Fibroblast of skin of abdomen (primary cell): ENCODE data around the gene PAPOLB.

Experiments used
- DNase-seq: peaks from one replicate; pipeline ENCODE4 v3.0.0-alpha.2; 2013

PAPOLB gene

DNA sequence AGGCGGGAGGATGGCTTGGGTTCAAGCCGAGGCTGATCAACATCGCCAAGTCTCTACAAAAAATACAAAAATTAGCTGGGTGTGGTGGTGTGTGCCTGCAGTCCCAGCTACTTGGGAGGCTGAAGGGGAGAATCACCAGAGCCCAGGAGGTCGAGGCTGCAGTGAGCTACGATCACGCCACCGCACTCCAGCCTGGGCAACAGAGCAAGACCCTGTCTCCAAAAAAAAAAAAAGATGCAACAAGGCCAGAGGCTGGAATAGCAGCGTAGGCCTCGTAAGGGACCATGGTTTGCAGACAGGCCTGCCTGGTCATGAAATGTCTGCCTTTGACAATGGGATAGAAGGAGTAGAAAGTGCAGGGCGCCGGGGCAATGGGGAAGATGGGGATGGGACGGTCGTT lies 20.0 kb downstream of the PAPOLB start:
- no peak for DNase-seq

DNA sequence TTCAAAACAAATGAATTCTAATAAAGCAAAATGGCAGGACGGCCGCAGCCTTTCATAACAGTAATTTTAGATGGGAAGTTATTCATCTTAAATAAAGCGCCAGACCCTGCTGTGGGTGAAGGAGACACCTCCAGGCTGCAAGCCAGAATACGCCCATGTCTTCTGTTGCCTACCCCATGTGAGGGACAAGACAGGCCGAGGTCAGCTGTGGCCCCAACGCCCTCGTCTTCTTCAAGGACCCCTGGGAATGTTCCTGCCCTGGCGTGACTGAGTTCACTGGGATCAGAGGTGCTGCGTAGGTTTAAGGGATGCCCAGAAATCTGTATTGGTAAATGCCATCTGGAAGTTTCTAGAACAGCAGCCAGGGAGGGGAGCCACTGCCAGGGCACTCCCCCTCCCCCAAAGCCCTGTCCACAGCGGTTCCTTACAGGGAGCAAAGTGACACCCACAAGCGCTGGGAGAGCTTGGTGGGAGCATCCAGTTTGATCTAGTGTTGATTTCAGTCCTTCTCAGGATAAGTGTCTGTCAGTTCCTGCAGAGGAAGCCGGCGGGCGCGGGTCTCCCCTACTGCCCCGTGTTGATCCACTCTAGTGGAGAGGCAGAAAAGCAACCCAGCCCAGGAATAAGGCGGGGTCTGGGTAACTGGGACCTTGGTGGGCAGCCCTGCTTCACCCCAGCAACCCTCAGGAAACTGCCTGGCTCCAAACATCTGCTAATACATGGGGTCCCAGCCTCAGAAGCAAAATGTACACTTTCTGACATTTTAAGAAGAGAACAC lies 20.6 kb downstream of the PAPOLB start:
- no peak for DNase-seq

GRCh38 chr7:4840079-4840501 lies 21.7 kb downstream of the PAPOLB start:
- no peak for DNase-seq

DNA sequence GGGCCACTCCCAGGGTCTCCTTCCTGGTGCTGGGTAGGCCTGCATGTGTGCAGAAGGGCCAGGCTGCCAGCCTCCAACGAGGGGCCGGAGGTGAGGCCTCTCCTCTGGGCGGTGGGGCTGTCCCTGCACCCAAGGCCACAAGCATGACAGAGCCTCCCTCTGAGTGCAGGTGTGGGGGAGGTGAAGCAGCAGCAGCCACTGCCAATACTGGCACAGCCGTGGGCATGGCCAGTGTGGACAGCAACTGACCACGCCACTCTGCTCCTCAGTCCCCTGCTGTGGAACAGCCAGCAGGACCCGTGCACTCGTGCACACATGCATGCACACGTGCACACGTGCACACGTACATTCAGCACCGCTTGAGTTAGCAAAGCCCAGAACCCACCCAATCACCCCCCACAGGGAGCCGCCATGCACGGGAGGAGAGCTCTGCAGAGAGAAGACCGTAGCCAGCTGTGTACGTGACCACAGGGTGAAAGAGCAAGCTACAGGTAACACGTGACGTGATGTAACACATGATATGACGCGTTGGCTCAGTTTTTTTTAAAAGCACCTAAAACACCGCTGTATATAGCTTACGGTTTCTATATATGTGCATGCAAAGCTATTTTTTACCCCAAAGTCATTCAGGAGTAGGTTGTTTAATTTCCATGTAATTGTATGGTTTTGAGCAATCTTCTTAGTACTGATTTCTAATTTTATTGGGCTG lies 23.1 kb downstream of the PAPOLB start:
- DNase-seq = no peak

DNA sequence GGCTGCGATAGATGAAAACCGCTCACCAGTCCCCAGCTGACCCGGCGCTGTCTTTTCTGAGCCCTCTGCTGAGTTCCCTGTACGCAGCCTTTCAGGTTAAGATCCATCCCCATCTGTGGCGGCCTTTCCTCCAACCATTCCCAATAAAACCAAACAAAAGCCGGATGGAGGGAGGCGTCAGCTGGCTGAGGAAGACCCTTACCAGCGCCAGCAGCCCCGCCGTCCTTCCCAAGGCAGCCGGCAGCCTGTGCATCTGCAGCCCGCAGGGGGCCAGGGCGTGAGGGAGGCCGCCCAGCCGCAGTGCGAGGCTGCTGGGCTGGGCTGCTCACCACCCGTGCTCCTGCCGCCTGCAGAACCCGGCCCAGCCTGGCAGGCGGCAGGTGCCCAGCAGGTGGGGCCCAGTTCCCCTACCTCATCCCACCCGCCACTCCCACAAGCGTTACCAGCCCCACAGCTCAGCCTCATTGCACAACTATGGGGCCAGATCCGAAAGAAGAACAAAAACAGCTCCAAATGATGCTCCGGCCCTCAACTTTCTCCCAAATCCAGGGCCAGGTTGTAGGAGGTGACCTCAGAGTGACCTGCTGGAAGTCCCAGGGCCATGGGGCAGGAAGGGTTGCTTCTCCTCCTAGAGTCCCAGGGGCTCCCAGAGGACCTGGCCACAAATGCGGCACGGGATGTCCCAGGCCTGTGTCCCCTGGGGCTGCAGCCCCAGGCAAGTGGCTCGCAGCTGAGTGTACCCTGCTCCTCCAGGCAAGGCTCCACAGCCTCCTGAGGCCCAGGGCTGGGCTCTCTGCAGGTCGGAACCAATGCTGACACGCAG lies 23.8 kb downstream of the PAPOLB start:
- DNase-seq = no peak

DNA sequence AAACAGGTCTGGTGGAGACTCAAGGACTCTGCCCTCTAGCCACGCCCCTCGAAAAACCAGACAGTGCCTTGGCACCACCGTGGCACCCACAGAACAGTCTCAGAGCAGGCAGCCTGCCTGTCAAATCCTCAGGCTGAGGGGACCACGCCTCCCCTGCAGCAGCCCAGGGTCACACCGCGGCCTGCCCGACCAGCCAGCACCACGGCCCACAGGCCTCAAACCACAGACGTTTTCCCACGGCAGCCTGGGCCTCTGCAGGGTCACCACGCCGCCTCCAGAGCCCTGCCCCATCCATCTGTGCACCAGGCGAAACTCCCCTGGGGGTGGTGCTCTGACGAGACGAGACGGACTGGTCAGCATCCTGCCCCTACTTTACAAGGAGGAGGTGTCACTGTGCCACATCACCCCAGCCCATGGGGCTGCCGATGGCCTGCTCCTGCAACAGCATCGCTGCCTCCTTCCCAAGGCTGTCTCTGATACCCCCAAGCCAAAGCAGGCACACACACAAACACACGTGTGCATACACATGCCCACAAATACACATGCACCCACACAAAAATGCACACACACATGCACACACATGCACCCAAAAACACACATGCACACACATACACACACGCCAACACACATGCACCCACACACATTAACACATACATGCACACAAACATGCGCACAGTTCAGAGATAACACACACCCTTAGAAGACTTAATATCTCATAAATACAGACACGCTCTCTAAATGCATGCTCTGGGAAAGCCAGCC lies 24.6 kb downstream of the PAPOLB start:
- DNase-seq = no peak

DNA sequence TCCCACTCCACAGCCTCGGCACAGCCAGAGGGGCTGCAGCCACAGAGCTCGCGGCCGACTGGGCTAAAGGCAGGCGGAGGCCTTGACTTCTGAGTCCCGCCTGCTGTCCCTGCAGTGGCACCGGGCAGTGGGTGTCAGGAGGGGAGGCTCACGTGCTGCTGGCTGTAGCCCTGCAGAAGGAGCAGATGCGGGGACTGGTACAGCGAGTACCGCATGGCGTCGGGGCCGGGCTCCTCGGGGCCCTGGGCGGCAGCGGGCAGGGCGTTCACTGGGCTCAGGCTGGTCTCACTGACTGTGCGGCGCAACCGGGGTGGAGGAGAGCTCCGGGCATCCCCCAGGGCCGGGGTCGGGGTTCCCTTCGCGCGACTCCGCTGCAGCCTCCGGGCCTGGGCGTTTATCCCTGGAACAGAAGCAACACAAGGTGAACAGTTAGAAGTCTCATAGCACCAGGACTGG lies 25.6 kb downstream of the PAPOLB start:
- no peak for DNase-seq

GRCh38 chr7:4835398-4836205 lies 26.2 kb downstream of the PAPOLB start:
- no peak for DNase-seq

DNA sequence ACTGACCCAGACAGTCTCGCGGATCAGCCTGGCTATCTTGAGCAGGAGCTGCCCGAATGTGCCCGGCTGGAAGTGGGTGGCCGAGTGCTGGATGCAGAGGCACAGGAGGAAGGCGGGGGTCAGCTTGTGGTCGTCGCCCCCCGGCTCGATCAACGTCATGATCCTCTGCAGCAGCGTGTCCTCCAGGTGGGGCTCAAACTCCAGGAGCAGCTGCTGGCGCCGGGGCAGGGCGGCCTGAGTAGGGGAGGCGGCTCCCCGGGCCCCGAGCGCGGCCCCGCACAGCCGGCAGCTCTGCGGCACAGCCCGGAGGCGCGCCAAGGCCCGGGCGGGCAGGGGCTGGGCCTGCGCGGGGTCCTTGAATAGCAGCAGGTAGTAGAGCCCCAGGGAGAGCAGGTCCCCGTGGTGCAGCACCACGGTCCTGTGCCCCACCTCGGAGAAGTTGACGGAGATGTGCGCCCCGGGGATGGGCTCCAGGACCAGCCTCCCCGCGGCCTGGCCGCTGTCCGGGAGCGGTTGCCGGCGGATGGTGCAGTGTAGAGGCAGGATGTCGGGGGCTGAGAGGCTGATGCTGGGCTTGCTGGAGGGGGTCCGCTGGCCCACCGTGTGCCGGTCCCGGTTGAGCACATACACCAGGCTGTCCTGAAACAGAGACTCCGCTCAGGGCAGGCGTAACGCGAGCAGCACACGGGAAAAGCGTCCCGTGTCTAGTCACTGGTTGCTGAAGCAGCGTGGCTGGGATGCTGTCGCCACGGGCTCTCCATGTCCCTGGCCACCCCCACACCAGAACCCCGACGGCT lies 27.0 kb downstream of the PAPOLB start:
- DNase-seq = no peak

GRCh38 chr7:4833691-4834600 lies 27.9 kb downstream of the PAPOLB start:
- no peak for DNase-seq

DNA sequence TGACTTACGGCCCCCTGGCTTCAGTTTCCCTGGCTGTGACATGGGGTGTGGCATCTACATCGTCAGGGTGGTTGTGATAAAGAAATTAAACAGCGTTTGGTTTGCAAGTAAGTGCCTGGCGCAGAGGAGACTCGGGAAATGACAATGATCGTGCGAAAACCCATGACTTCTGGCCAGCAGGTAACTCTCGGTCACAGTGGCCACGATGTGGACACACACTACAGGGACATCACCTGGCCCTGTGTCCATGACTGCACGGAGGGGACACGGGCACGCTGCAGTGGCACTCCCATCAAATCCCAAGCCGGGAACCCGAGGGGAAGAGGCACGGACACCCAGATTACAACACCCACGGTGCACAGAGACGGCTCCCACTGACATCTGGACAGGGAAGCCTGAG lies 28.7 kb downstream of the PAPOLB start:
- no peak for DNase-seq

GRCh38 chr7:4832711-4833110 lies 29.1 kb downstream of the PAPOLB start:
- no peak for DNase-seq

DNA sequence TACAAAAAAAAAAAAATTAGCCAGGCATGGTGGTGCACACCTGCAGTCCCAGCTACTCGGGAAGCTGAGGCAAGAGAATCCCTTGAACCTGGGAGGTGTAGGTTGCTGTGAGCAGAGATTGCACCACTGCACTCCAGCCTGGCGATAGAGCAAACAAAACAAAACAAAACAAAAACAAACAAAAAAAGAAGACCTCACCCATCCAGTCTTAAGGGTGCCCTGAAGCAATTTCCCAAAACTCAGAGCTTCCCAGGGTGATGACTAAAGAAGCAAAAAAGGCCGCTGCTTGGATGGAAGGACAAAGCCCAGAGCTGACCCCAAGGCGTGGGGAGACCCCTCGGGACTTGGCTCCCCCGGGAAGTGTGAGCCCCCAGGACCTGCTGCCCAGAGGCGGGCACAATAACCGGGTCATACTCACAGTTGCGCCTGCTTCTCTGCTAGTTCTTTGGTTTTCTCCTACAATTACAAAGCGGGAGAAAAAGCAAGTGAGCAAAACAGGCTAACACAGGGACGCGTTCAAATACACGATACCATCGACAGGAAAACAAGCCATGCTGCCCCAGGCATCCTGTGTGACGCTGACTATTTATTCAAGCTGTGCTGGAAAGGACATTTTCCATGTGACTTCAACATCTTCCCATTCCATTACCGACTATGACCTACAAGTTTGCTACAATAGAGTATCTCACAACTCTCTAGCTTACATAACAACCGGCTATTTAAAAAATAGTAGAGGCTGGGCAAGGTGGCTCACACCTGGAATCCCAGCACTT lies 29.9 kb downstream of the PAPOLB start:
- DNase-seq = no peak

GRCh38 chr7:4830176-4830575 lies 31.7 kb downstream of the PAPOLB start:
- peak; percentile 53 for DNase-seq

DNA sequence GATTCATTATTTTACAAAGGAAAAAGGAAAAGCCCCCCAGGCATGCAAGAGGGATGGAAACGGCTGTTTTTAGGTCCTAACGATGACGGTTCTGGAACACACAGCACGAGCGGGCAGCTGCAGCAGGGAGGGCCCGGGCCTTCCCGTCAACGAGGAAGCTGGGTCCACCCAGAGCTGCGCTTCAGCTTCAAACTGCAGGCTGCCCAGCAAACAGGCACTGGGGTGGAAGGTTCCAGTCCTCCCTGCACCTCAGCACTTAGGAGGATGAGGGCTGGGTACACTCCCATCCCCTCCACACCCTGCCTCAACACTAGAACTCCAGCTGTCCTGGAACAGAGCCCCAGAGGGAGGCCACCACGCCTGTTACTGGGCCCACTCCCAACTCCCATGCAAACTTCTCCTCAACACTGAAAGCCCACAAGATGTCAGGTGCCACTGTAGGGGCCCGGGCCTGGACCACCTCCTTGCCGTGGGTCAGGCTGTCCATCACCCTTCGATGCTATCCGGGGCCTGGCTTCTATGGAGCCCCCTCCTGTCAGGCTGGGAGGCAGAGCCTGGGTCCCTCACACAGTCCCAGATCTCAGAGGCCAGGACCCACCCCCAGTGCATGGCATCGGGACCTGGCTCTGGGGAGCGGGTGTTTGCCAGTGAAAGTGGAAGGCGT lies 33.0 kb downstream of the PAPOLB start:
- DNase-seq = no peak

- no peak for DNase-seq
Observed at GRCh38 chr7:4825081-4825480, 36.7 kb downstream of the PAPOLB start.

- DNase-seq = no peak
Observed at GRCh38 chr7:4824120-4824775, 37.6 kb downstream of the PAPOLB start.
